ENCODE measurements around the gene DUSP11.
A peak's percentile ranks its signal among the peaks of the same experiment; 100 is the strongest.

Gene DUSP11

DNA sequence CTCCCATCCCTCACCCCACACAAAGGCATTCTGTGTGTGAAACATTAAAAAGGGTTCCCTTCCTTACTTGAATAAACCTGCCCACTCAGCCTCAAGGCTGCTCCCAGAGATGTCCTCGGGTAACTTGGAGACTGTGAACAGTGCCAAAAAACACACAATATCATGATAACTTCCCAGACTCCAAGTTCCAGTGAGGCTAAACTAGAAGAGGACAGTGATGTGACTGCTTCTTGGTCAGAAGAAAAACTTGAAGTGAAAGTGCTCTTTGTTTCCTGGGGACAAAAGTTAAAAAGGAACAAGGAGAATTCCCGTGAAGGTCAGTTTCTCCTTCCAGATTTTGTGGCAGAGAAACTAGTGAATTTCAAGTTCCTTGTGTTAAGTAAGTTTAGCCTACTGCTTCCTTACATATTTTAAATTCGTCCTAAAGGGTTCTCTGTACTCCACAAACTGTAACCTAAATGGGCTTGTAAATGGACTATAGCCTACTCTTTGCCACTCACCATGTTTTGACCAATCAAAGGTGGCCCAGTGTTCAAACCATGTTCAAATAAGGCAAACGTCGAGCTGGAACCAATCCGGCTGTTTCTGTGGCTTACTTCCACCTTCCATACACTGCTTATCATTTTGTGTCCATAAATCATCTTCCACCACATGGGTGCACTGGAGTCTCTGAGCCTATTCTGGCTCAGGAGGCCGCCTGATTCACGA lies 63.2 kb downstream of the DUSP11 start:
- DNase-seq: peak; percentile 65

DNA sequence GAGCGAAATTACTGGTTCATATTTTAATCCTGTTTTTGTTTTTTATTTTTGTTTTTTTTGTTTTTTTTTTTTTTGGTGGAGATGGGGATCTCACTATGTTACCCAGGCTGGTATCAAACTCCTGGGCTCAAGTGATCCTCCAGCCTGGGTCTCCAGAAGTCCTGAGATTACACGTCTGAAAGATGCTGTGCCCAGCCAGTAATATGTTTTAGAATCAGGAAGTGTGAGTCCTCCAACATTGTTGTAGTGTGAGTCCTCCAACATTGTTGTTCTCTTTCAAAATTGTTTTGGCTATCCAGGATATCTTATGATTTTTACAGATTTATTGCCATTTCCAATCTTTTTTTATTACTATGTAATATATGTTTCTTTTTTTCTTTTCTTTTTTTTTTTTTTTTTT lies 65.8 kb downstream of the DUSP11 start:
- DNase-seq: no peak

All from hematopoietic multipotent progenitor cell treated with erythropoietin and hydrocortisone succinate and interleukin-3 and kit ligand, for 6 days (in vitro differentiated cells).